D721Med (cell line): ENCODE data around the gene CEACAM5.
A peak's percentile ranks its signal among the peaks of the same experiment; 100 is the strongest.
"Not testable (repeated sequence)": the region's sequence is repeated elsewhere in the genome, so short reads cannot be mapped to it uniquely, and the experiment has no call there.

ENCODE experiments used
- DNase-seq: peaks from one replicate; pipeline ENCODE4 v3.0.0; 2011; ENCODE audit warnings: low spot score; ENCODE audit not compliant: insufficient read length
- FAIRE-seq: peaks from 2 replicates; lab custom pipeline; 2011; peaks lifted over from hg19 to GRCh38; lab: Jason Lieb, UNC
- CTCF ChIP-seq: IDR thresholded peaks from 2 replicates; pipeline ENCODE4 v1.5.1; 2012; ENCODE audit warnings: mild to moderate bottlenecking, control low read depth; ENCODE audit not compliant: insufficient read depth; ENCODE audit errors: missing control alignments

CEACAM5 gene

GRCh38 chr19:41706741-41707501, 1.5 kb upstream of the CEACAM5 start:
- TF ChIP-seq CTCF: peak; percentile 54
- DNase-seq (peak; percentile 39), FAIRE-seq (no peak)

- peak; percentile 6 for TF ChIP-seq CTCF
- no peak for FAIRE-seq
- DNase-seq: no peak
These were observed 969 bp upstream of the CEACAM5 start for GRCh38 chr19:41707502-41707812.

- no peak for TF ChIP-seq CTCF
- FAIRE-seq (no peak), DNase-seq (no peak)
These were observed 505 bp upstream of the CEACAM5 start for GRCh38 chr19:41707871-41708371.

- not testable (repeated sequence) for FAIRE-seq, DNase-seq
These were observed 1.1 kb downstream of the CEACAM5 start for GRCh38 chr19:41709516-41709915.

GRCh38 chr19:41709951-41710645, 1.7 kb downstream of the CEACAM5 start:
- no peak for TF ChIP-seq CTCF
- DNase-seq: no peak
- FAIRE-seq: no peak

- FAIRE-seq (no peak), DNase-seq (no peak)
- no peak for TF ChIP-seq CTCF
These were observed 3.2 kb downstream of the CEACAM5 start for GRCh38 chr19:41711376-41712261.

- FAIRE-seq: no peak
- DNase-seq: no peak
- TF ChIP-seq CTCF: no peak
These were observed 6.2 kb downstream of the CEACAM5 start for GRCh38 chr19:41714598-41714997.
